Measurements from ENCODE around the gene SLC8B1. TPM values are rescaled to one million over a fixed set of nuclear protein-coding genes. Genes with fewer than 3 reads are reported as not detected.

Gene SLC8B1
- total RNA-seq, 1 donor from 2014 or later: 45.6 TPM

- no peak for DNase-seq (ENCODE audit: extremely low spot score, unreplicated experiment)
- H3K27ac Mint-ChIP-seq (ENCODE audit: unreplicated experiment): no peak overlapping the region
- no peaks in the 10 kb centered on the region for H3K9me3 Mint-ChIP-seq (ENCODE audit: unreplicated experiment)
- peaks cover 24% of the 10 kb centered on the region for H3K4me1 Mint-ChIP-seq (ENCODE audit: unreplicated experiment)
- H3K36me3 Mint-ChIP-seq (ENCODE audit: unreplicated experiment): peaks cover 12% of the 10 kb centered on the region
- H3K4me3 Mint-ChIP-seq (ENCODE audit: unreplicated experiment): no peak overlapping the region
- H3K27me3 Mint-ChIP-seq (ENCODE audit: unreplicated experiment): no peaks in the 10 kb centered on the region
- TF ChIP-seq CTCF (IDR thresholded peaks at IDR 0.05): no peak
Observed at GRCh38 chr12:113263431-113263963, 71.4 kb downstream of the SLC8B1 start.

- H3K27ac Mint-ChIP-seq (ENCODE audit: unreplicated experiment): no peak overlapping the region
Observed at GRCh38 chr12:113262710-113263109, 72.2 kb downstream of the SLC8B1 start.

GRCh38 chr12:113261847-113262470 is 73.0 kb downstream of the SLC8B1 start:
- Mint-ChIP-seq H3K27ac (ENCODE audit: unreplicated experiment) (no peak overlapping the region), H3K4me1 (ENCODE audit: unreplicated experiment) (peaks cover 24% of the 10 kb centered on the region), H3K9me3 (ENCODE audit: unreplicated experiment) (no peaks in the 10 kb centered on the region), H3K36me3 (ENCODE audit: unreplicated experiment) (peaks cover 10% of the 10 kb centered on the region), H3K4me3 (ENCODE audit: unreplicated experiment) (no peak overlapping the region), H3K27me3 (ENCODE audit: unreplicated experiment) (no peaks in the 10 kb centered on the region)
- no peak for TF ChIP-seq CTCF (IDR thresholded peaks at IDR 0.05)
- DNase-seq (ENCODE audit: extremely low spot score, unreplicated experiment): no peak

More at GRCh38 chr12:113262710-113263109, 72.2 kb downstream of the SLC8B1 start:
- H3K4me3 Mint-ChIP-seq (ENCODE audit: unreplicated experiment): no peak overlapping the region
- no peak for DNase-seq (ENCODE audit: extremely low spot score, unreplicated experiment)
- no peak for TF ChIP-seq CTCF (IDR thresholded peaks at IDR 0.05)
- peaks cover 12% of the 10 kb centered on the region for H3K36me3 Mint-ChIP-seq (ENCODE audit: unreplicated experiment)
- H3K9me3 Mint-ChIP-seq (ENCODE audit: unreplicated experiment): no peaks in the 10 kb centered on the region
- peaks cover 24% of the 10 kb centered on the region for H3K4me1 Mint-ChIP-seq (ENCODE audit: unreplicated experiment)
- no peaks in the 10 kb centered on the region for H3K27me3 Mint-ChIP-seq (ENCODE audit: unreplicated experiment)

GRCh38 chr12:113260636-113261300 is 74.1 kb downstream of the SLC8B1 start:
- Mint-ChIP-seq H3K27me3 (ENCODE audit: unreplicated experiment) (no peaks in the 10 kb centered on the region), H3K36me3 (ENCODE audit: unreplicated experiment) (peaks cover 3% of the 10 kb centered on the region), H3K27ac (ENCODE audit: unreplicated experiment) (no peak overlapping the region), H3K4me1 (ENCODE audit: unreplicated experiment) (peaks cover 27% of the 10 kb centered on the region), H3K4me3 (ENCODE audit: unreplicated experiment) (no peak overlapping the region), H3K9me3 (ENCODE audit: unreplicated experiment) (no peaks in the 10 kb centered on the region)
- TF ChIP-seq CTCF (IDR thresholded peaks at IDR 0.05): no peak
- no peak for DNase-seq (ENCODE audit: extremely low spot score, unreplicated experiment)

- Mint-ChIP-seq H3K9me3 (ENCODE audit: unreplicated experiment) (no peaks in the 10 kb centered on the region), H3K27me3 (ENCODE audit: unreplicated experiment) (no peaks in the 10 kb centered on the region), H3K4me3 (ENCODE audit: unreplicated experiment) (no peak overlapping the region), H3K36me3 (ENCODE audit: unreplicated experiment) (peaks cover 3% of the 10 kb centered on the region), H3K4me1 (ENCODE audit: unreplicated experiment) (peaks cover 27% of the 10 kb centered on the region), H3K27ac (ENCODE audit: unreplicated experiment) (peak overlapping the region; percentile 77)
- no peak for DNase-seq (ENCODE audit: extremely low spot score, unreplicated experiment)
- TF ChIP-seq CTCF (IDR thresholded peaks at IDR 0.05): no peak
Observed at GRCh38 chr12:113260127-113260526, 74.8 kb downstream of the SLC8B1 start.

Data from osteocyte (in vitro differentiated cells).